IMR-90 (cell line): ENCODE results near the gene GUF1.

ENCODE experiments used
- BHLHE40 ChIP-seq: fragments of 150-350 bp; IDR thresholded peaks from 2 replicates; pipeline ENCODE4 v1.6.1; 2016; ENCODE audit warnings: mild to moderate bottlenecking, low read depth, low read length
- CEBPB ChIP-seq: IDR thresholded peaks from 2 replicates; pipeline ENCODE4 v1.6.1; 2012; ENCODE audit warnings: low read depth, low read length, improper control_type of control experiment
- CTCF ChIP-seq: conservative IDR thresholded peaks from 2 replicates; pipeline ENCODE4 v1.5.1; 2012; ENCODE audit warnings: mild to moderate bottlenecking, low read depth, low read length, improper control_type of control experiment
- FOS ChIP-seq: fragments of 150-350 bp; IDR thresholded peaks from 2 replicates; pipeline ENCODE4 v1.6.1; 2016; ENCODE audit warnings: low read depth, low read length
- MAFK ChIP-seq: IDR thresholded peaks from 2 replicates; pipeline ENCODE4 v1.6.1; 2012; ENCODE audit warnings: low read depth, low read length, improper control_type of control experiment
- MXI1 ChIP-seq: IDR thresholded peaks from 2 replicates; pipeline ENCODE4 v1.6.1; 2012; ENCODE audit warnings: low read depth, mild to moderate bottlenecking, low read length, moderate library complexity, borderline replicate concordance
- NFE2L2 ChIP-seq: fragments of 150-350 bp; IDR thresholded peaks from 2 replicates; pipeline ENCODE4 v1.6.1; 2016; ENCODE audit warnings: low read depth, mild to moderate bottlenecking, low read length
- POLR2A ChIP-seq: IDR thresholded peaks from 2 replicates; pipeline ENCODE4 v1.6.1; 2012; ENCODE audit warnings: mild to moderate bottlenecking, low read depth, low read length
- RAD21 ChIP-seq: IDR thresholded peaks from 2 replicates; pipeline ENCODE4 v1.6.1; 2012; ENCODE audit warnings: low read length, improper control_type of control experiment
- RCOR1 ChIP-seq: IDR thresholded peaks from 2 replicates; pipeline ENCODE4 v1.6.1; 2012; ENCODE audit warnings: mild to moderate bottlenecking, low read length, improper control_type of control experiment; ENCODE audit not compliant: insufficient replicate concordance
- RFX5 ChIP-seq: IDR thresholded peaks from 2 replicates; pipeline ENCODE4 v1.8.0; 2012; ENCODE audit warnings: low read depth, mild to moderate bottlenecking, low read length, moderate library complexity
- SMC3 ChIP-seq: fragments of 150-350 bp; IDR thresholded peaks from 2 replicates; pipeline ENCODE4 v1.6.1; 2016; ENCODE audit warnings: low read depth, mild to moderate bottlenecking, antibody characterized with exemption, low read length, moderate library complexity
- USF2 ChIP-seq: fragments of 150-350 bp; IDR thresholded peaks from 2 replicates; pipeline ENCODE4 v1.6.1; 2017; ENCODE audit warnings: mild to moderate bottlenecking, antibody characterized with exemption, low read length, low read depth

GRCh38 chr4:44738615-44739014 lies 60.4 kb downstream of the GUF1 start:
- TF ChIP-seq CTCF (peak; percentile 26; the same call in 1 of the 2 replicates), SMC3 (no peak), POLR2A (no peak), USF2 (no peak), CEBPB (no peak), RAD21 (no peak), NFE2L2 (no peak), RFX5 (no peak), BHLHE40 (no peak), RCOR1 (no peak), MXI1 (no peak), FOS (no peak), MAFK (no peak)
